ENCODE results near the gene DMXL1.

- TF ChIP-seq CTCF (conservative IDR thresholded peaks at IDR 0.05) (no peak), ZFX (IDR thresholded peaks at IDR 0.05) (no peak)
Measured at GRCh38 chr5:119123280-119123679, 52.4 kb downstream of the DMXL1 start.
